Stimulated activated naive CD4-positive, alpha-beta T cell treated with Interleukin-2 at 50 U/mL for 16 hours (primary cell): ENCODE data around the gene GNAT1.

Experiments
- DNase-seq: peaks from one replicate; lab custom pipeline; 2025; lab: John Stamatoyannopoulos, UW

Gene GNAT1

DNA sequence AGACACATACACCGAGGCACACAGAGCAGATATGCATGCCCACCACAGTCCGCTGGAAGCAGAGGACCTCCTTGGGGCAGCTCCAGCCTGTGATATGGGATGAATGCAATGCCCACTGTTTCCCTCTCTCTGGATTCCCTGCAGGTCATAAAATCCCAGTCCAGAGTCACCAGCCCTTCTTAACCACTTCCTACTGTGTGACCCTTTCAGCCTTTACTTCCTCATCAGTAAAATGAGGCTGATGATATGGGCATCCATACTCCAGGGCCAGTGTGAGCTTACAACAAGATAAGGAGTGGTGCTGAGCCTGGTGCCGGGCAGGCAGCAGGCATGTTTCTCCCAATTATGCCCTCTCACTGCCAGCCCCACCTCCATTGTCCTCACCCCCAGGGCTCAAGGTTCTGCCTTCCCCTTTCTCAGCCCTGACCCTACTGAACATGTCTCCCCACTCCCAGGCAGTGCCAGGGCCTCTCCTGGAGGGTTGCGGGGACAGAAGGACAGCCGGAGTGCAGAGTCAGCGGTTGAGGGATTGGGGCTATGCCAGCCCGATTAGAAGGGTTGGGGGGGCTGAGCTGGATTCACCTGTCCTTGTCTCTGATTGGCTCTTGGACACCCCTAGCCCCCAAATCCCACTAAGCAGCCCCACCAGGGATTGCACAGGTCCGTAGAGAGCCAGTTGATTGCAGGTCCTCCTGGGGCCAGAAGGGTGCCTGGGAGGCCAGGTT lies at the start of gene GNAT1:
GNAT1 (plus strand) TSS at position 675 of the 725 bp plus-strand sequence. CDS start 116 bp downstream, outside the sequence.
- DNase-seq, result no peak

GRCh38 chr3:50146316-50146901 lies 45.0 kb upstream of the GNAT1 start:
- DNase-seq, result no peak

DNA sequence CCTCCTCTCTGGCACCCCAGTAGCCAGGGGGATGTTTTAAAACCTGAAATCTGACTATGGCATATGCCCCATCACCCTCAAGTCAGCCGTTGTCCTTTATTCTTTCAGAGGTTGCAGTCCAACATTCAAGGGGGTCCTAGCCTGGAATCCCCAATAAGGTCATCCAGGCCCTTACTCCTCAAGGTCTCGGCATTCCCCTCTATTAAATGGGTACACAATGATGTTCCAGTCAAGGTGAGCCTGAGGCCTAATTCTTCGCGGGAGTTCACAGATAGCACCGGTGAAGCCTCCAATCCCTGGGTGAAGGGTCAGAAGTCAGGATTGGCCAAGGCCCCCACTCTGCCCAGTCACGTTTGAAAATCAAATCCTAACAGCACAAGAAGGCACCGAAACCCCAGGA lies 44.4 kb upstream of the GNAT1 start:
- DNase-seq, result no peak

GRCh38 chr3:50147447-50147846 lies 44.0 kb upstream of the GNAT1 start:
- DNase-seq, result no peak

GRCh38 chr3:50147861-50148260 lies 43.5 kb upstream of the GNAT1 start:
- DNase-seq, result no peak

DNA sequence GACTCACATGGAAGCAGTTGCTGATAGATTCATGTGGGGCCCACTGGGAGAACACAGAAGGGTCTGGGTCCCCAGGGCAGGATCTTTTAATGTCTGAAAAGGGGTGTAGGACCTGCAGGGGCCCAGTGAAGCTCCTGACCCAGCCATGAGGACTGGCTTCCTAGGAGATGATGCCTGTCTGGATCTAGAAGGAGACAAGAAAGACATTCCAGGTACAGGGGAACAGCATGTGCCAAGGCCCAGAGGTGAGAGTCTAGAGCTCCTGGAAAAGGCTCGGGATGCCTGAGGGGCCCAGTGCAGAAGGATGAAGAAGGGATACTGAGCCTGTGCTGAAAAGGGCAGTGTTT lies 41.0 kb upstream of the GNAT1 start:
- no peak for DNase-seq

- no peak for DNase-seq
Observed at GRCh38 chr3:50150863-50151686, 40.3 kb upstream of the GNAT1 start.

- no peak for DNase-seq
Observed at GRCh38 chr3:50151728-50152127, 39.7 kb upstream of the GNAT1 start.

DNA sequence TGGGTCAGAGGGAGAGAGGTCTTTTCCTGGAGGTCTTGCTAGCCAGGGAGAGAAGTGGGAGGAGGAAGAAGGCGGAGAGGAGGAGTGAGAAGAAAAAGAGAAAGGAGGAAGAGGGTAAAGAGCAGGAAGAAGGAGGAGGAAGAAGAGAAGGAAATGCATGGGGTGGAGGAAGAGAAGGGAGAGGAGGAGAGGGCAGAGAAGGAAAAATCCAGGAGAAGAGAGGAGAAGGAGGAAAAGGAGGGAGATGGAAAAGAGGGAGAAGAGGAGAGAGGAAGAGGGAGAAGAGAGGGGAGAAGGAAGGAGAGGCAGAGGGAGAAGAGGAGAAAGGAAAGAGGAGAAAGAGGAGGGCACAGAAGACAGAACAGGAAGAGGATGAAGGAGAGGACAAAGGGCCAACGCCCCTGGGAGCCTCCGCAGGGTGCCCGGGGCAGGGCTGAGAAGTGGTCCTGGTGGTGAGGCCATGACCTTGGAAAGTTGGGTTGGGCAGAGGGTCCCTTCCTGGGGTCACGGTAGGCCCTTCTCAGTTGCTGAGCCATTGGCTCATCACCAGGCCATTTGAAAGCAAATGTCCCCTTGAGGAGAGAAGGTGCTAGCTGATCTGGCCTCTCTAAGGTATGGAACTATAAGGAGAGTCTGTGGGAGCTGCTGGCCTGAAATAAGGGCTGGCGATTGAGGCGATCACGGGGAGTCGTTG lies 37.5 kb upstream of the GNAT1 start:
- no peak for DNase-seq

DNA sequence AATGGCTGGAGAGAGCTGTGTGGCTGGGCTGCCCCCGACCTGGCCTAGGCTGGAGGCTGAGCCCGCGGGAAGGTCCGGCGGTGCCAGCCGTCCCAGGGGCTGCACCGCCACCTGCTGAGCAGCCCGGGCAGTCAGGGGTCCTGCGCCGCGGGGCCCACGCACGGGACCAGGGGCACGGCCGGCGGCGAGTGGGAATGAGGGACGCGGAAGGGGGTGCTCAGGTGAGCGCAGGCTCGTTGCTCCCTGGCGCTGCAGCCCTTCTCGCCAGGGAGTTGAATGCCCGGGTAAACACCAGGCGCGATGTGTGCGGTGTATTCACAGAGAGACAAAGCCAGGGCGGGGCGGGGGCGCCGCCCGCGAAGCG lies 37.0 kb upstream of the GNAT1 start:
- no peak for DNase-seq

- peak; percentile 67 for DNase-seq
Observed at GRCh38 chr3:50154840-50155490, 36.4 kb upstream of the GNAT1 start, which contains the start of gene SEMA3F. SEMA3F (plus strand) TSS chr3:50155324; CDS start chr3:50159623, 4,299 bp downstream.

GRCh38 chr3:50155491-50155878 lies 35.9 kb upstream of the GNAT1 start:
- no peak for DNase-seq

- no peak for DNase-seq
Observed at GRCh38 chr3:50155891-50156290, 35.5 kb upstream of the GNAT1 start.

DNA sequence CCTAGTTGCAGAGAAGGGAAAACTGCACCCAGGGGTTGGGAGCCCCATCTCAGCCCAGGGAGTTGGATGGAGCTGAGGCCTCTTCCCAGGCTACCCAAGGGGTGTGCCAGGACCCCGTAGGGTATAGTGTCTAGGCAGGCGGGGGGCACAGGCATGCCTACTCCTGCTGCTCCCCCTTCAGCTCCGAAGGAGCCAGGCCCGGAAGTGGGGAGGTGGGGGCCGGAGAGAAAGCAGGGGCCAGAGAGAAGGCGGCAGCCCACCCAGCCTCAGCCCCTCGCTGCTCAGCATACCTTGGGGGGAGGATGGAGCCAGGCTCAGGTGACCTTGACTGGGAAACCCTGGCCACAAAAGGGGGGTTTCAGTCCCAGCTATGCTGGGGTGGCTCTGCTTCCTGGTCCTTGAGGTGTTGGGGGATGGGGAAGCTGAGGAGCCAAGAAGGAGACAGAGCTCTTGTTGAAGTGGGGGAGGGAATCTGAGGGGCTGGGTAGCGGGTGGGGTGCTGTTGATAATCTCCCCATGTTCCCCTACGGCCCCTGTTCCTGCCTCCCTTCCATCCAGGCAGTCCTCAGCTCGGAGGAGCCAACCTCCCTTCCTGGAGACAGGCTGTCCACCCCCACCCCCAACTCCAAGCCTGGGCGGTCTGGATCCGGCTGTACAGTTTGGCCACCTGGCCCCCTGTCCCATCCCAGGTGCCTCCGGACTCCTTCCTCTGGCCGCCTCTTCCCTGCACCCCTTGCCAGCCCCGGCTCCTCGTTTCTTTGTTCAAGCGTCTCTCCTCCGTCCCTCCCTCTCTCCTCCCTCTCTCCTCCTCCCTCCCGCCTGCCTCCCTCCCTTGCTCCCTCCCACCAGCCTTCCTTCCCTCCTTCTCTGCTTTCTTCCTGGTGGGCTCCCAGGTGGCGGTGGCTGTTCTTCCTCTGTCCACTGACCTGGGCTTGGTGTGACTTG lies 34.6 kb upstream of the GNAT1 start:
- DNase-seq, result no peak

DNA sequence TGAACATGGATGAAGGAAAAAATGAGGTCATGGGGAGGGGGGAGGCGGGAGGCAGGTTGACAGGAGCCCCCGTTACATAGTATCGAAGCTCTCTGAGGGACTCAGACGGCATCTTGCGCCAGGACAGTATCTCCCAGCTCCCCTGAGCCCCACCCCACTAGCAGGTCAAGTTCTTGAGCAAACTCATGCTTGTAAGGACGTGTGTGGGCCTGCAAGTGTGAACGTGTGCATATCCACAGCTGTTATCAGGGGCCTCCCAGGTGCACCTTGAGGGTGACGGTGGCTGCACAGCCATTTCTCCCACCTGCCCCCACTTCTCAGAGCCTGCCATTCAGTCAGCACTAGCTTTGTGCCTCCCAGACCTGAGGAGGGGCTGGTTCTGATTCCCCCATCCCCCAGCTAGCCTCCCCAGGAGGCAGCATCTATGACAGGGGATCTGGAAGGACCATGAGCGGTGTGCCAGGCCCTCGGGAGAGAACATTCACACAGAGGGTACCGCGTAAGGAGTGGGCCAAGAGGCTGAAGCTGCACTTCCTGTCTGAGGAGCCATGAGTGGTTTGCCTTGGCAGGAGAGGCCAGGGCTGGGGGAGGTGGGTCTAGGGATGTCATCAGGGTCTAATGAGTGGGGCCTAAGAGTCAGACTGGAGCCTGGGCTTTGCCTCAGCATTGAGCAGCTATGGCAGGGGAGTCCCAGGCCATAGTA lies 33.4 kb upstream of the GNAT1 start:
- no peak for DNase-seq

DNA sequence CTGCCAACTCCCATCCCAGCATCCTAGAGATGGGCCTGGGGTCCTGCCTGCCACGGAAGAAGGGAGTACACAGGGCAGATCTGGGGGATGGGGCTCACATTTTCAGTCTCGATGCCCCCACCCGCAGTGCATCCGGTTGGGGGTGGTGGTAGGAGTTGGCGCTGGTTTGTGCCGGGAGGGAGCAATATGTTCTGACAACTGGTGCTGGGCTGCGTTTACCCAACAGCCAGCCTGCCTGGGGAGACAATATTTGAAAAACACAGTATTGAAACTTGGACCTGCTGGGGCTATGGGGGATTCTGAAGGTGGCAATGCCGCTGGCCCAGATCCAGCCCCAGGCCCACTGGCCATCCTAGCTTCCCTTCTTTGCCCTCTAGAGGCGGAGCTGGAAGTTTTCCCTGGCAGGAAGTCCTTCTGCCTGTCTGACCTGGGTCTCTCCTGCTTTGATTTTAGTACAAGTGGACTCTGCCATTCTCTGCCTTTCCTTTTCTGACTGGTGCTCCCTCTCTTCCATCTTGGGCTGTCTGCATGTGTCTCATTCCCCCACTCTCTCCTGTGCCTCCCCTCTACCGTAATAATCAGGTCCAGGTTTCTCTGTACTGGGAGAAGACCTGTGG lies 32.8 kb upstream of the GNAT1 start:
- DNase-seq, result no peak

DNA sequence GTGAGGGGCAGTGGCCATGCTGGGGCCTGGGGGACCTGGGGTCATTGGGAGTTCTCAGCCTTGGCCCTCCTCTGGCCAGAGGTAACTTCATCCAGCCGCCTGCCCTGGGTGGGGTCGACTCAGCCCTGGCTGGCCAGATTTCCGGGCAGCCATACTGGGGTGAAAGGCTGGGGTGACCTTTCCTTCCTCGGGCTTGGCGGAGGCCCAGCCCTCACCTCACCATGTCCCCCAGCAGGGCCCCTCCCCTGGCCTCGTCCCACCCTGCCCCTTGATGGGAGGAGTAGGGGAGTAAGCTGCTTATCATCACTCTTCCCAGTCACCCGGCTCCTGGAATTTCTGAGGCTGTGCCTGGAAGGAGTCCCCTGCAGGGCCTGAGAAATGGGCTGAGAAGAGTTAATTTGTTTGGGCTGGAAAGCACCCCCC lies 30.8 kb upstream of the GNAT1 start:
- no peak for DNase-seq

- no peak for DNase-seq
Observed at GRCh38 chr3:50161320-50161719, 30.1 kb upstream of the GNAT1 start.

DNA sequence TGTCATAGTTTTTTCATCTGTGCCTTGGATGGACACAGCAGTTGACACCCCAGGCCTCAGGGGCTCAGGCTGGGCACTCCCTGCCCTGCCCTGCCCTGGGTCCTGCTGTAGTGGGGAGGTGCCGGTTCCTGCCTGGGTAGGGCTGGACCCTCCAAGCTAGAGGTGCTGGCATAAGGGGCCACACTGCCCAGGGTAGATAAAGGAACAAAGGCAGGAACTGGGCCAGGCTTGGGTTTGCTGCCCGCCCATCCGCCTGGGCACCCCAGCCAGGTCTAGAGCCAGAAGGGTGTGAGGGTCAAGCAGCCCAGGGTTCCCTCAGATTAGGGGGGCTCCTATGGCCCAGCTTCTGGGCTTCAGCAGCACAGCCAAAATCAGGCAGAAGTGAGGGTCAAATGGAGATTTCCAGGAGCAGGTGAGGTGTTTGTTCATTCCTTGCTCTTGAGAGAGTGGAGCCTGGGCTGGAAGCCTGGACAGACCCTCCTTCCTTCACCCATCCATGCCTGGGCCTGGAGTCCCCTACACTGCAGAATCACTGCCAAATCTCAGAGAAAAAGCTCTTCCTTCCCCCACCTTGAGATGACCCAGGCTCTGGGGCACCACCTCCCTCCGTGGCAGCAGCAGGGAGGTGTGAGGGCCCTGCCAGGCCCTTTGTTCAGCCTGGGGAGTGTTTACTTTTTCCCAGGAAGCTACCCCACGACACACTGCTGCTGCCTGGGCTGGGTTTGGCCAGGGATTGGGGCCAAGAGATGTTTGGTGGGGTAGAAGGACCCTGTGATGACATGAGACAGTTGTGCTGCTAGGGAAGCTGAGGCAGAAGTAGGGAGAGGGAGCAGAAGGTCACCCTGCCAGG lies 29.2 kb upstream of the GNAT1 start:
- no peak for DNase-seq
